Measurements from ENCODE around the gene BRAT1. TPM values are rescaled to one million over a fixed set of nuclear protein-coding genes. Genes with fewer than 3 reads are reported as not detected.

BRAT1 gene
- polyA plus RNA-seq, 1 donor from 2014 or later = 60.3 TPM

DNA sequence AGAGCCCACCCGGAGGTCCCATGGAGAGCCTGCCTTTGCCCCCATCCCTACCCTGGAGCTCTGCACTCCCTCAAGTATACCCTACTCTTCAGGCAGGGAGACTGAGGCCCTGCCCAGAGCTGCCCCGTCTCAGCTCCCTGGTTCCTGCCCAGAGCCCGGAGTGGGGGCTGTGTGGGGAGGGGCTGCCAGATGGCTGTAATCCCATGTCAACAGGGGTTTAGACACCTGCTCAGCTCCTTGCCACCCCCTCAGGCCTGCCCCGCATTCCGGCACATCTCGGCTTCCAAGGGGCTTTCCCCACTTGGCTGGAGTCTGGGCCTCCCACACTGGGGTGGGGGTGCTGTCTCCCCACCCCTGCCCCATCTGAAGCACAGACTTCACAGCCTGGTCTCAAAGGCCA is 56.6 kb downstream of the BRAT1 start:
- no peak overlapping the region for H3K27ac ChIP-seq (ENCODE audit: low read length)
- H3K9ac ChIP-seq (ENCODE audit: low read length) = no peak overlapping the region
- TF ChIP-seq RAD21 (conservative IDR thresholded peaks at IDR 0.05) = no peak
- no peak for TF ChIP-seq REST (IDR thresholded peaks at IDR 0.05; ENCODE audit: borderline replicate concordance)
- TF ChIP-seq, protein P1, sequence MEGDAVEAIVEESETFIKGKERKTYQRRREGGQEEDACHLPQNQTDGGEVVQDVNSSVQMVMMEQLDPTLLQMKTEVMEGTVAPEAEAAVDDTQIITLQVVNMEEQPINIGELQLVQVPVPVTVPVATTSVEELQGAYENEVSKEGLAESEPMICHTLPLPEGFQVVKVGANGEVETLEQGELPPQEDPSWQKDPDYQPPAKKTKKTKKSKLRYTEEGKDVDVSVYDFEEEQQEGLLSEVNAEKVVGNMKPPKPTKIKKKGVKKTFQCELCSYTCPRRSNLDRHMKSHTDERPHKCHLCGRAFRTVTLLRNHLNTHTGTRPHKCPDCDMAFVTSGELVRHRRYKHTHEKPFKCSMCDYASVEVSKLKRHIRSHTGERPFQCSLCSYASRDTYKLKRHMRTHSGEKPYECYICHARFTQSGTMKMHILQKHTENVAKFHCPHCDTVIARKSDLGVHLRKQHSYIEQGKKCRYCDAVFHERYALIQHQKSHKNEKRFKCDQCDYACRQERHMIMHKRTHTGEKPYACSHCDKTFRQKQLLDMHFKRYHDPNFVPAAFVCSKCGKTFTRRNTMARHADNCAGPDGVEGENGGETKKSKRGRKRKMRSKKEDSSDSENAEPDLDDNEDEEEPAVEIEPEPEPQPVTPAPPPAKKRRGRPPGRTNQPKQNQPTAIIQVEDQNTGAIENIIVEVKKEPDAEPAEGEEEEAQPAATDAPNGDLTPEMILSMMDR (IDR thresholded peaks at IDR 0.05; ENCODE audit: poor library complexity, severe bottlenecking) = no peak
- TF ChIP-seq EP300 (conservative IDR thresholded peaks at IDR 0.05; ENCODE audit: poor library complexity, severe bottlenecking) = no peak
- no peak for TF ChIP-seq TAF1 (IDR thresholded peaks at IDR 0.05; ENCODE audit: low read depth)
- no peak for TF ChIP-seq EZH2 (IDR thresholded peaks at IDR 0.05; ENCODE audit: borderline replicate concordance, insufficient read depth, low read length, poor library complexity, severe bottlenecking)
- no peak for TF ChIP-seq SMC3 (conservative IDR thresholded peaks at IDR 0.05; ENCODE audit: poor library complexity)
- H3K9me3 ChIP-seq (ENCODE audit: low read length) = no peaks in the 10 kb centered on the region
- no peaks in the 10 kb centered on the region for H4K20me1 ChIP-seq (ENCODE audit: insufficient read depth)
- H3F3A ChIP-seq (ENCODE audit: insufficient read depth, low read length, poor library complexity, severe bottlenecking) = no peaks in the 10 kb centered on the region
- H3K4me2 ChIP-seq (ENCODE audit: low read length) = no peak overlapping the region
- H3K4me3 ChIP-seq (ENCODE audit: low read length) = no peak overlapping the region
- no peak overlapping the region for H2AFZ ChIP-seq (ENCODE audit: low read depth, low read length)
- no peaks in the 10 kb centered on the region for H3K9me2 ChIP-seq (ENCODE audit: insufficient read depth, low read length)
- no peaks in the 10 kb centered on the region for H3K27me3 ChIP-seq (ENCODE audit: insufficient read depth, low read depth, low read length)
- no peaks in the 10 kb centered on the region for H3K79me2 ChIP-seq (replicated peaks; ENCODE audit: insufficient read depth, low read length)
- no peaks in the 10 kb centered on the region for H3K36me3 ChIP-seq (ENCODE audit: insufficient read depth, low read length)

- no peak overlapping the region for H2AFZ ChIP-seq (ENCODE audit: low read depth, low read length)
- H3K27me3 ChIP-seq (ENCODE audit: insufficient read depth, low read depth, low read length) = no peaks in the 10 kb centered on the region
- H3K27ac ChIP-seq (ENCODE audit: low read length) = no peak overlapping the region
- no peaks in the 10 kb centered on the region for H3K79me2 ChIP-seq (replicated peaks; ENCODE audit: insufficient read depth, low read length)
- H3K36me3 ChIP-seq (ENCODE audit: insufficient read depth, low read length) = no peaks in the 10 kb centered on the region
- TF ChIP-seq REST (IDR thresholded peaks at IDR 0.05; ENCODE audit: borderline replicate concordance) (no peak), POLR2AphosphoS5 (IDR thresholded peaks at IDR 0.05) (no peak), EZH2 (IDR thresholded peaks at IDR 0.05; ENCODE audit: borderline replicate concordance, insufficient read depth, low read length, poor library complexity, severe bottlenecking) (no peak)
- no peak overlapping the region for H3K9ac ChIP-seq (ENCODE audit: low read length)
- H4K20me1 ChIP-seq (ENCODE audit: insufficient read depth) = no peaks in the 10 kb centered on the region
- no peaks in the 10 kb centered on the region for H3F3A ChIP-seq (ENCODE audit: insufficient read depth, low read length, poor library complexity, severe bottlenecking)
- no peak overlapping the region for H3K4me3 ChIP-seq (ENCODE audit: low read length)
- no peak overlapping the region for H3K4me2 ChIP-seq (ENCODE audit: low read length)
- no peaks in the 10 kb centered on the region for H3K9me3 ChIP-seq (ENCODE audit: low read length)
- H3K9me2 ChIP-seq (ENCODE audit: insufficient read depth, low read length) = no peaks in the 10 kb centered on the region
Observed at GRCh38 chr7:2497500-2498336, 57.6 kb downstream of the BRAT1 start.
